HepG2 (cell line): ENCODE results near the gene CFAP97. TPM values are rescaled to one million over a fixed set of nuclear protein-coding genes. Genes with fewer than 3 reads are reported as not detected.

Source experiments
- ATAC-seq: fragments of 200-7000 bp; cut with Tn5 transposase; 3 replicates; pipeline ENCODE4 v1.9.1; 2020; ENCODE audit warnings: mild to moderate bottlenecking, moderate library complexity
- BruUV-seq: library from RNA; stranded (reverse); fragments of 400-500 nt; replicated peaks from 2 replicates; lab custom pipeline; 2021; lab: Mats Ljungman, UMichigan
- CTCF ChIA-PET: fragments of 300-600 bp; formaldehyde crosslinking; extraction: SDS; loops from one replicate; lab custom pipeline; 2021; ENCODE audit warnings: low total read pairs, inconsistent platforms, low intra/inter-chr PET ratio; lab: Yijun Ruan, JAX
- POLR2A ChIA-PET: fragments of 350-600 bp; sonication (Branson Sonifier 250); formaldehyde crosslinking; loops from one replicate; lab custom pipeline; 2020; ENCODE audit warnings: antibody characterized with exemption, inconsistent platforms; lab: Yijun Ruan, JAX
- DNase-seq: peaks from one replicate; pipeline ENCODE4 v3.0.0-alpha.2; 2015; ENCODE audit warnings: low spot score
- FAIRE-seq: peaks from 3 replicates; lab custom pipeline; 2011; peaks lifted over from hg19 to GRCh38; lab: Jason Lieb, UNC
- H2AFZ ChIP-seq: one replicate; pipeline ENCODE4 v1.6.1; 2011; ENCODE audit warnings: low read length, inconsistent platforms
- H3K27ac ChIP-seq: fragments of 300-600 bp; 3 replicates; pipeline ENCODE4 v1.8.0; 2011; ENCODE audit warnings: mixed run types, mild to moderate bottlenecking, mixed read lengths, low read length, inconsistent platforms; ENCODE audit not compliant: insufficient read depth; ENCODE audit errors: extremely low read length
- H3K27me3 ChIP-seq, 2 experiments: fragments of 200-600 bp in 1 of 2; 2 replicates in 1 of 2; 3 replicates in 1 of 2; pipeline versions ENCODE4 v1.6.0 to v1.8.0; 2011; ENCODE audit warnings: low read length in 2 of 2, mild to moderate bottlenecking in 2 of 2, moderate library complexity in 2 of 2, inconsistent platforms in 1 of 2; ENCODE audit not compliant: insufficient read depth in 2 of 2, control insufficient read depth in 1 of 2
- H3K36me3 ChIP-seq, 2 experiments: fragments of 200-600 bp in 1 of 2; replicated peaks in 1 of 2; 2 replicates in 1 of 2; 3 replicates in 1 of 2; pipeline versions ENCODE4 v1.5.1 to v1.8.0; 2011; ENCODE audit warnings: low read length in 2 of 2, inconsistent platforms in 1 of 2; ENCODE audit not compliant: insufficient read depth in 2 of 2, control insufficient read depth in 1 of 2
- H3K4me1 ChIP-seq: 2 replicates; pipeline ENCODE4 v1.5.1; 2012; ENCODE audit warnings: low read length, inconsistent platforms; ENCODE audit not compliant: insufficient read depth
- H3K4me2 ChIP-seq: 2 replicates; pipeline ENCODE4 v1.6.0; 2011; ENCODE audit warnings: low read depth, low read length, inconsistent platforms
- H3K4me3 ChIP-seq, 3 experiments: fragments of 200-600 bp in 1 of 3; sonication (generic), shearing (Covaris generic) in 1 of 3; replicated peaks in 1 of 3; 2 replicates each; pipeline ENCODE4 v1.5.1; 2011 to 2016; ENCODE audit warnings: low read length in 3 of 3, inconsistent platforms in 2 of 3, low read depth in 2 of 3, mild to moderate bottlenecking in 2 of 3, control low read depth in 1 of 3, mixed read lengths in 1 of 3; ENCODE audit not compliant: insufficient read depth in 1 of 3
- H3K79me2 ChIP-seq: one replicate; pipeline ENCODE4 v1.6.1; 2011; ENCODE audit warnings: low read length, inconsistent platforms; ENCODE audit not compliant: insufficient read depth
- H3K9ac ChIP-seq: 2 replicates; pipeline ENCODE4 v1.6.0; 2011; ENCODE audit warnings: mild to moderate bottlenecking, low read depth, low read length, inconsistent platforms; ENCODE audit not compliant: insufficient read depth
- H3K9me3 ChIP-seq: 2 replicates; pipeline ENCODE4 v1.5.1; 2012; ENCODE audit warnings: mild to moderate bottlenecking, low read length
- H4K20me1 ChIP-seq: 2 replicates; pipeline ENCODE4 v1.6.0; 2011; ENCODE audit warnings: inconsistent platforms, mild to moderate bottlenecking, low read length, moderate library complexity; ENCODE audit not compliant: insufficient read depth
- EED ChIP-seq: sonication (generic); formaldehyde crosslinking; IDR thresholded peaks from 2 replicates; pipeline ENCODE4 v1.5.0; 2020; ENCODE audit warnings: mild to moderate bottlenecking, missing genetic modification reagents
- FOXP1 ChIP-seq, 2 experiments: fragments of 450-650 bp in 1 of 2; IDR thresholded peaks; 2 replicates each; pipeline ENCODE4 v1.6.1; 2017 to 2018; ENCODE audit warnings: antibody characterized with exemption in 1 of 2
- GATAD2A ChIP-seq: IDR thresholded peaks from 2 replicates; pipeline ENCODE4 v1.6.1; 2016
- KLF15 ChIP-seq: sonication (generic); formaldehyde crosslinking; IDR thresholded peaks from 2 replicates; pipeline ENCODE4 v1.8.1; 2023; ENCODE audit warnings: borderline replicate concordance, mild to moderate bottlenecking, inconsistent platforms, missing genetic modification reagents, mixed read lengths
- MAZ ChIP-seq, 2 experiments: sonication (generic) in 1 of 2; formaldehyde crosslinking in 1 of 2; IDR thresholded peaks; 2 replicates each; pipeline versions ENCODE4 v1.5.0 to v1.6.1; 2012 to 2020; ENCODE audit warnings: low read depth in 2 of 2, mild to moderate bottlenecking in 2 of 2, borderline replicate concordance in 1 of 2, improper control_type of control experiment in 1 of 2, low read length in 1 of 2, missing genetic modification reagents in 1 of 2, moderate library complexity in 1 of 2
- ONECUT2 ChIP-seq: sonication (generic); formaldehyde crosslinking; IDR thresholded peaks from 2 replicates; pipeline ENCODE4 v1.4.0; 2020; ENCODE audit warnings: missing genetic modification reagents
- RELA ChIP-seq: sonication (generic); formaldehyde crosslinking; IDR thresholded peaks from 2 replicates; pipeline ENCODE4 v1.4.0; 2020; ENCODE audit warnings: missing genetic modification reagents
- THAP11 ChIP-seq: IDR thresholded peaks from 2 replicates; pipeline ENCODE4 v1.6.1; 2016; ENCODE audit warnings: missing biosample characterization, missing genetic modification reagents
- ZNF207 ChIP-seq: fragments of 450-650 bp; IDR thresholded peaks from 2 replicates; pipeline ENCODE4 v1.6.1; 2016; ENCODE audit warnings: antibody characterized with exemption, borderline replicate concordance
- ZNF296 ChIP-seq: sonication (generic); formaldehyde crosslinking; conservative IDR thresholded peaks from 2 replicates; pipeline ENCODE4 v1.5.0; 2020; ENCODE audit warnings: mild to moderate bottlenecking, missing genetic modification reagents
- ZNF790 ChIP-seq: sonication (generic); formaldehyde crosslinking; IDR thresholded peaks from 2 replicates; pipeline ENCODE4 v1.8.0; 2022; ENCODE audit warnings: missing genetic modification reagents, mild to moderate bottlenecking, borderline replicate concordance
- ZSCAN30 ChIP-seq: sonication (generic); formaldehyde crosslinking; IDR thresholded peaks from 2 replicates; pipeline ENCODE4 v1.5.0; 2020; ENCODE audit warnings: mild to moderate bottlenecking, missing genetic modification reagents
- ZZZ3 ChIP-seq: sonication (generic); formaldehyde crosslinking; IDR thresholded peaks from 2 replicates; pipeline ENCODE4 v1.4.0; 2020; ENCODE audit warnings: missing genetic modification reagents, mild to moderate bottlenecking, borderline replicate concordance
- WGBS: methylation state at CpG from one replicate; pipeline ENCODE4 v1.1.6; 2017; ENCODE audit warnings: low lambda C conversion rate; 5-methylcytosine and 5-hydroxymethylcytosine counted together
- in situ Hi-C: cut with HindIII; loops from 2 replicates; pipeline ENCODE4 v1.10.0; 2017; ENCODE audit warnings: low pct_unique_long_range_greater_than_20kb; ENCODE audit not compliant: extremely low pct_ligation_motif_present
- intact Hi-C: fragments of 100-400 bp; cut with micrococcal nuclease; formaldehyde crosslinking; loops from one replicate; pipeline ENCODE4 v1.10.0; 2022; ENCODE audit not compliant: unreplicated experiment
- polyA plus RNA-seq, 8 experiments: library from polyadenylated mRNA; depleted of rRNA in 3 of 8; stranded (reverse) in 7 of 8; unstranded in 1 of 8; fragments of >200 nt; fragmentation: Illumina TruSeq in 4 of 8; extraction: Trizol in 4 of 8; gene quantifications; 2 replicates each; pipeline versions ENCODE4 v1.2.1 to v1.2.3, GENCODE V29; 2011 to 2016; ENCODE audit warnings: low read depth in 4 of 8, missing spikeins in 1 of 8, mixed read lengths in 1 of 8; ENCODE audit not compliant: insufficient read depth in 1 of 8
- total RNA-seq, 5 experiments: library from RNA; depleted of rRNA; stranded (reverse); fragments of >200 nt; fragmentation: Illumina TruSeq; extraction: Trizol; gene quantifications; 2 replicates each; pipeline ENCODE4 v1.2.3, GENCODE V29; 2016; ENCODE audit warnings: low read depth in 1 of 5
- TF ChIP-seq, protein P1 (sequence below): sonication (generic); formaldehyde crosslinking; IDR thresholded peaks from 2 replicates; pipeline ENCODE4 v1.5.1; 2020; ENCODE audit warnings: mild to moderate bottlenecking, moderate library complexity, missing genetic modification reagents
- TF ChIP-seq, protein P2 (sequence below): sonication (generic); formaldehyde crosslinking; IDR thresholded peaks from 2 replicates; pipeline ENCODE4 v1.4.0; 2020; ENCODE audit warnings: missing genetic modification reagents
- TF ChIP-seq, protein P3 (sequence below): sonication (generic); formaldehyde crosslinking; IDR thresholded peaks from 2 replicates; pipeline ENCODE4 v1.8.1; 2023; ENCODE audit warnings: mild to moderate bottlenecking, missing genetic modification reagents

Gene CFAP97
- total and polyA plus RNA-seq, 2 of the 13 experiments (the other 11 are each of a cell fraction or from before 2014, with no cell fraction given) = 32.1 to 44.4 TPM

DNA sequence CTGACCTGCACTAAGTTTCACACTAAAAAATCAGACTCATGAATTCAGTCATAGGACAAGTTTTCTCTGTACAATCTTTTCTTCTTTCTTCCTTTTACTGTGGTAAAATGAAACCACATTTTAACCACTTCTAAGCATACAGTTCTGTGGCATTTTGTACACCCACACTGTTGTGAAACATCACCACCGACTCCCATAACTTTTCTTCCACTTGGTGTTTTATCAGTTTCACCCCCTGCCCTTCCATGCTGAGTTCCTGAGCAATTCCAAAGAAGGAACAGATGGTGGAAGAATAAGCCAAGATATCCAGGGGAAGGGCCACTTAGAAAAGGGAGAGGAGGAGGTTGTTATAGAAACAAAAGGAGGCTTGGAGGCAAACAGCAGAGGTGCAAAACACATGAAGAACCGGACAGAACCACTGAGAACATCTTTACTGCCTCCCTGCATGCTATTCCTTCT is 38.2 kb downstream of the CFAP97 start (continued):
- TF ChIP-seq MAZ (IDR thresholded peaks at IDR 0.05; ENCODE audit: borderline replicate concordance, low read depth, low read length) (no peak), MAZ (CRISPR knock-in tag; IDR thresholded peaks at IDR 0.05; ENCODE audit: low read depth) (no peak), THAP11 (no peak), GATAD2A (CRISPR knock-in tag) (no peak), ZNF790 (CRISPR knock-in tag) (no peak), RELA (CRISPR knock-in tag) (no peak)
- TF ChIP-seq, all 625 proteins: peak for 0

DNA sequence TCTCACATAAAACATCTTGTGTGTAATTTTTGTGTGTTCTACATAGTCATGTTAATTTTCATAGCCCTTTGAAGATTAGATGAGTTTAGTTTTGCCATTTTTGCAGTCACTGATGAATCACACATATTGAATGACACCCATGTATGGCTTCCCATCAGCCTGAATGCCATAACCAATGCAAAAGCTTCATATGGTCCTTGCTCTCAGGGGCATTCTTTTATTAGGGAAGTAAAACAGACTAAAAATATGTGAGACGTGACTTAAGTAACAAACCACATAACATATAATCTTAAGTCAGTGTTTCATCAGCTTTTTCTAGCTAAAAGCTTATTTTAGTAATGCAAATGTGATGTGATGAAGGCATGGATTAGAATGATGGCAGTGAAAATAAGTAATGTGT is 52.5 kb downstream of the CFAP97 start:
- ChIA-PET POLR2A (no interaction called here), CTCF (no interaction called here)
- no peak overlapping the region for H2AFZ ChIP-seq
- H3K9me3 ChIP-seq = no peaks in the 10 kb centered on the region
- BruUV-seq = no TSS peak
- no peak overlapping the region for H3K4me2 ChIP-seq
- DNase-seq (no peak), FAIRE-seq (no peak), ATAC-seq (no peak)
- H3K79me2 ChIP-seq = no peaks in the 10 kb centered on the region
- no peak overlapping the region for H3K4me3 ChIP-seq
- WGBS = 96% methylated on average over 1 of the region's 1 CpG
- intact Hi-C loops = no loop called here
- H3K36me3 ChIP-seq = peaks cover 10 to 35% of the 10 kb centered on the region in 2 experiments
- no peak overlapping the region for H3K9ac ChIP-seq
- no peaks in the 10 kb centered on the region for H3K27me3 ChIP-seq
- no peaks in the 10 kb centered on the region for H4K20me1 ChIP-seq
- in situ Hi-C loops = no loop called here
- no peak overlapping the region for H3K27ac ChIP-seq
- no peaks in the 10 kb centered on the region for H3K4me1 ChIP-seq
- no peak for TF ChIP-seq KLF15 (CRISPR knock-in tag)
- TF ChIP-seq ZZZ3 = no peak
- TF ChIP-seq, protein P1, sequence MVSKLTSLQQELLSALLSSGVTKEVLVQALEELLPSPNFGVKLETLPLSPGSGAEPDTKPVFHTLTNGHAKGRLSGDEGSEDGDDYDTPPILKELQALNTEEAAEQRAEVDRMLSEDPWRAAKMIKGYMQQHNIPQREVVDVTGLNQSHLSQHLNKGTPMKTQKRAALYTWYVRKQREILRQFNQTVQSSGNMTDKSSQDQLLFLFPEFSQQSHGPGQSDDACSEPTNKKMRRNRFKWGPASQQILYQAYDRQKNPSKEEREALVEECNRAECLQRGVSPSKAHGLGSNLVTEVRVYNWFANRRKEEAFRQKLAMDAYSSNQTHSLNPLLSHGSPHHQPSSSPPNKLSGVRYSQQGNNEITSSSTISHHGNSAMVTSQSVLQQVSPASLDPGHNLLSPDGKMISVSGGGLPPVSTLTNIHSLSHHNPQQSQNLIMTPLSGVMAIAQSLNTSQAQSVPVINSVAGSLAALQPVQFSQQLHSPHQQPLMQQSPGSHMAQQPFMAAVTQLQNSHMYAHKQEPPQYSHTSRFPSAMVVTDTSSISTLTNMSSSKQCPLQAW (CRISPR knock-in tag) = no peak
- TF ChIP-seq, protein P2, sequence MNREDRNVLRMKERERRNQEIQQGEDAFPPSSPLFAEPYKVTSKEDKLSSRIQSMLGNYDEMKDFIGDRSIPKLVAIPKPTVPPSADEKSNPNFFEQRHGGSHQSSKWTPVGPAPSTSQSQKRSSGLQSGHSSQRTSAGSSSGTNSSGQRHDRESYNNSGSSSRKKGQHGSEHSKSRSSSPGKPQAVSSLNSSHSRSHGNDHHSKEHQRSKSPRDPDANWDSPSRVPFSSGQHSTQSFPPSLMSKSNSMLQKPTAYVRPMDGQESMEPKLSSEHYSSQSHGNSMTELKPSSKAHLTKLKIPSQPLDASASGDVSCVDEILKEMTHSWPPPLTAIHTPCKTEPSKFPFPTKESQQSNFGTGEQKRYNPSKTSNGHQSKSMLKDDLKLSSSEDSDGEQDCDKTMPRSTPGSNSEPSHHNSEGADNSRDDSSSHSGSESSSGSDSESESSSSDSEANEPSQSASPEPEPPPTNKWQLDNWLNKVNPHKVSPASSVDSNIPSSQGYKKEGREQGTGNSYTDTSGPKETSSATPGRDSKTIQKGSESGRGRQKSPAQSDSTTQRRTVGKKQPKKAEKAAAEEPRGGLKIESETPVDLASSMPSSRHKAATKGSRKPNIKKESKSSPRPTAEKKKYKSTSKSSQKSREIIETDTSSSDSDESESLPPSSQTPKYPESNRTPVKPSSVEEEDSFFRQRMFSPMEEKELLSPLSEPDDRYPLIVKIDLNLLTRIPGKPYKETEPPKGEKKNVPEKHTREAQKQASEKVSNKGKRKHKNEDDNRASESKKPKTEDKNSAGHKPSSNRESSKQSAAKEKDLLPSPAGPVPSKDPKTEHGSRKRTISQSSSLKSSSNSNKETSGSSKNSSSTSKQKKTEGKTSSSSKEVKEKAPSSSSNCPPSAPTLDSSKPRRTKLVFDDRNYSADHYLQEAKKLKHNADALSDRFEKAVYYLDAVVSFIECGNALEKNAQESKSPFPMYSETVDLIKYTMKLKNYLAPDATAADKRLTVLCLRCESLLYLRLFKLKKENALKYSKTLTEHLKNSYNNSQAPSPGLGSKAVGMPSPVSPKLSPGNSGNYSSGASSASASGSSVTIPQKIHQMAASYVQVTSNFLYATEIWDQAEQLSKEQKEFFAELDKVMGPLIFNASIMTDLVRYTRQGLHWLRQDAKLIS (CRISPR knock-in tag) = no peak
- TF ChIP-seq FOXP1 (IDR thresholded peaks at IDR 0.05) = no peak
- no peak for TF ChIP-seq FOXP1 (CRISPR knock-in tag; IDR thresholded peaks at IDR 0.05)
- no peak for TF ChIP-seq EED
- TF ChIP-seq, protein P3, sequence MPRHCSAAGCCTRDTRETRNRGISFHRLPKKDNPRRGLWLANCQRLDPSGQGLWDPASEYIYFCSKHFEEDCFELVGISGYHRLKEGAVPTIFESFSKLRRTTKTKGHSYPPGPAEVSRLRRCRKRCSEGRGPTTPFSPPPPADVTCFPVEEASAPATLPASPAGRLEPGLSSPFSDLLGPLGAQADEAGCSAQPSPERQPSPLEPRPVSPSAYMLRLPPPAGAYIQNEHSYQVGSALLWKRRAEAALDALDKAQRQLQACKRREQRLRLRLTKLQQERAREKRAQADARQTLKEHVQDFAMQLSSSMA (CRISPR knock-in tag) = no peak
- no peak for TF ChIP-seq ZSCAN30
- TF ChIP-seq ZNF207 = no peak
- no peak for TF ChIP-seq ONECUT2 (CRISPR knock-in tag)
- TF ChIP-seq ZNF296 (CRISPR knock-in tag) = no peak
